Transverse colon (tissue), 4 donors: ENCODE measurements around the gene CTRL. TPM values are rescaled to one million over a fixed set of nuclear protein-coding genes. Genes with fewer than 3 reads are reported as not detected.
A peak's percentile ranks its signal among the peaks of the same experiment; 100 is the strongest.

ENCODE experiments used
- DNase-seq: peaks from one replicate; pipeline ENCODE4 v3.0.0-alpha.2; 2019
- H3K27ac ChIP-seq, 4 donors: fragments of 200-600 bp; sonication (generic); 2 replicates each; pipeline ENCODE4 v1.5.1; 2016 to 2018; ENCODE audit warnings: inconsistent platforms in 4 of 4
- H3K27me3 ChIP-seq: fragments of 200-600 bp; sonication (generic); 2 replicates; pipeline ENCODE4 v1.5.1; 2017; ENCODE audit warnings: inconsistent platforms
- H3K36me3 ChIP-seq, 4 donors: fragments of 200-600 bp; sonication (generic); 2 replicates each; pipeline ENCODE4 v1.5.1; 2017 to 2019; ENCODE audit warnings: inconsistent platforms in 4 of 4
- H3K4me1 ChIP-seq, 4 donors: fragments of 200-600 bp; sonication (generic); 2 replicates each; pipeline ENCODE4 v1.5.1; 2017 to 2020; ENCODE audit warnings: inconsistent platforms in 4 of 4
- H3K4me3 ChIP-seq, 4 donors: fragments of 200-600 bp; sonication (generic); 1 replicate in 1 of 4; 2 replicates in 3 of 4; pipeline versions ENCODE4 v1.5.1 to v1.6.1; 2017 to 2019; ENCODE audit warnings: inconsistent platforms in 4 of 4
- H3K9me3 ChIP-seq, 2 donors: fragments of 200-600 bp; sonication (generic); 2 replicates each; pipeline ENCODE4 v1.5.1; 2017 to 2019; ENCODE audit warnings: inconsistent platforms in 2 of 2
- EP300 ChIP-seq: sonication (generic); formaldehyde crosslinking; IDR thresholded peaks from one replicate; pipeline ENCODE4 v1.6.1; 2017; ENCODE audit warnings: antibody characterized with exemption, low read depth
- POLR2A ChIP-seq: fragments of 450-650 bp; IDR thresholded peaks from one replicate; pipeline ENCODE4 v1.6.1; 2016; ENCODE audit warnings: antibody characterized with exemption, mild to moderate bottlenecking, moderate library complexity
- POLR2AphosphoS5 ChIP-seq, 3 donors: sonication (generic); formaldehyde crosslinking; IDR thresholded peaks; one replicate each; pipeline ENCODE4 v1.6.1; 2016; ENCODE audit warnings: antibody characterized with exemption in 3 of 3
- WGBS, 2 donors: methylation state at CpG; one replicate each; pipeline ENCODE4 v1.1.5; 2018; ENCODE audit warnings: low coverage in 1 of 2; 5-methylcytosine and 5-hydroxymethylcytosine counted together
- in situ Hi-C, 4 donors: fragments of 200-750 bp; cut with MboI; loops; one replicate each; pipeline versions ENCODE4 v1.15.0 to v1.15.1; 2017; ENCODE audit warnings: low sequenced_read_pairs in 3 of 4, low pct_ligation_motif_present in 1 of 4, low pct_unique_long_range_greater_than_20kb in 1 of 4
- intact Hi-C: fragments of 100-400 bp; cut with DNase I; formaldehyde crosslinking; loops from one replicate; pipeline ENCODE4 v1.15.1; 2023; ENCODE audit warnings: low total_unique reads
- total RNA-seq, 4 donors: library from RNA; depleted of rRNA; stranded (reverse); fragments of >200 nt; gene quantifications; one replicate each; pipeline ENCODE4 v1.1.0, GENCODE V29; 2016
- TF ChIP-seq, protein P1 (sequence below), 5 experiments: fragments of 200-600 bp in 3 of 5; fragments of 450-650 bp in 2 of 5; sonication (generic) in 3 of 5; IDR thresholded peaks; 1 replicate in 2 of 5; 2 replicates in 3 of 5; pipeline ENCODE4 v1.5.1; 2016 to 2017; ENCODE audit warnings: antibody characterized with exemption in 5 of 5, inconsistent platforms in 3 of 5, mild to moderate bottlenecking in 2 of 5, moderate library complexity in 1 of 5

Gene CTRL
- total RNA-seq, 4 donors from 2014 or later = 1.6 to 2.1 (median 1.6) TPM; not detected in 1

DNA sequence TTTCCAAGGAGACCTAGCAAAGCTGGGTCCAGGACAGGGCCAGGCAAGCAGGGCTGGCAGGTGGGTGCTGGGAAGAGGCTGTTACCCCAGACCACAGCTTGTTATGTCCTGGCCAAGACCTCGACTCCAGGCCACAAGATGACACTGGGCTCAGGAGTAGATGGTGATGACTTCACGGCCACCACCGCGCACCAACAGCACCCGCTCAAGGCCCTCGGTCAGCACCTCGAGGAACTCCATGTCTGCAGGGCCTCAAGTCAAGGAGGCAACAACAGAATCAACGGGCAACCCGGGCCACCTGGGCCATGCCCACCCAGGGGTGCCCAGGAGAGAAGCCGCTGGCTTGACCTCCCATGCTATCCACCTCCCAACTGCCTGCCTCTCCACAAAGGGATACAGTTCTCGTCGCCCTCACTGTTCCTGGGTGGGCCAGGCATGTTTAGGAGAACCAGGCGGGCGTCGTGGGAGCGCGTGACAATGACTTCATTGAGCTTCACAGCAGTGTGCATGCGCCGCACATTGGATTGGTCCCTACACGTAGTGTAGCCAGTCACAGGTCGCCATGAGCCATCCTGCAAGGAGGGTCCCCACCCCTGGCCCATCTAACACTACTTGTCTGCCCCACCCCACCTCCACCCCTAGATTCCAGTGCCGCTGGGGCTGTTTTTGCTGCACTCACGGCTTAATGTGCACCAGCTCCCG, 13.2 kb upstream of the CTRL start:
- Histone ChIP-seq H3K4me1 (peaks cover 17 to 22% (median 20%) of the 10 kb centered on the region in 4 donors), H3K36me3 (no peaks in the 10 kb centered on the region), H3K9me3 (no peaks in the 10 kb centered on the region), H3K27me3 (no peaks in the 10 kb centered on the region), H3K4me3 (no peak overlapping the region), H3K27ac (peak overlapping the region; percentile 59 to 89 (median 71))
- 91% methylated on average over 24 of the region's 24 CpGs; no CpG with 5 or more reads in 1 of the 2 donors for WGBS, 2 donors
- in situ Hi-C loops = no loop called here
- TF ChIP-seq POLR2A = no peak
- no peak for TF ChIP-seq POLR2AphosphoS5 (IDR thresholded peaks at IDR 0.05)
- no peak for TF ChIP-seq EP300
- TF ChIP-seq, protein P1, sequence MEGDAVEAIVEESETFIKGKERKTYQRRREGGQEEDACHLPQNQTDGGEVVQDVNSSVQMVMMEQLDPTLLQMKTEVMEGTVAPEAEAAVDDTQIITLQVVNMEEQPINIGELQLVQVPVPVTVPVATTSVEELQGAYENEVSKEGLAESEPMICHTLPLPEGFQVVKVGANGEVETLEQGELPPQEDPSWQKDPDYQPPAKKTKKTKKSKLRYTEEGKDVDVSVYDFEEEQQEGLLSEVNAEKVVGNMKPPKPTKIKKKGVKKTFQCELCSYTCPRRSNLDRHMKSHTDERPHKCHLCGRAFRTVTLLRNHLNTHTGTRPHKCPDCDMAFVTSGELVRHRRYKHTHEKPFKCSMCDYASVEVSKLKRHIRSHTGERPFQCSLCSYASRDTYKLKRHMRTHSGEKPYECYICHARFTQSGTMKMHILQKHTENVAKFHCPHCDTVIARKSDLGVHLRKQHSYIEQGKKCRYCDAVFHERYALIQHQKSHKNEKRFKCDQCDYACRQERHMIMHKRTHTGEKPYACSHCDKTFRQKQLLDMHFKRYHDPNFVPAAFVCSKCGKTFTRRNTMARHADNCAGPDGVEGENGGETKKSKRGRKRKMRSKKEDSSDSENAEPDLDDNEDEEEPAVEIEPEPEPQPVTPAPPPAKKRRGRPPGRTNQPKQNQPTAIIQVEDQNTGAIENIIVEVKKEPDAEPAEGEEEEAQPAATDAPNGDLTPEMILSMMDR (IDR thresholded peaks at IDR 0.05) = no peak
- no peak for DNase-seq
- intact Hi-C loops = no loop called here

DNA sequence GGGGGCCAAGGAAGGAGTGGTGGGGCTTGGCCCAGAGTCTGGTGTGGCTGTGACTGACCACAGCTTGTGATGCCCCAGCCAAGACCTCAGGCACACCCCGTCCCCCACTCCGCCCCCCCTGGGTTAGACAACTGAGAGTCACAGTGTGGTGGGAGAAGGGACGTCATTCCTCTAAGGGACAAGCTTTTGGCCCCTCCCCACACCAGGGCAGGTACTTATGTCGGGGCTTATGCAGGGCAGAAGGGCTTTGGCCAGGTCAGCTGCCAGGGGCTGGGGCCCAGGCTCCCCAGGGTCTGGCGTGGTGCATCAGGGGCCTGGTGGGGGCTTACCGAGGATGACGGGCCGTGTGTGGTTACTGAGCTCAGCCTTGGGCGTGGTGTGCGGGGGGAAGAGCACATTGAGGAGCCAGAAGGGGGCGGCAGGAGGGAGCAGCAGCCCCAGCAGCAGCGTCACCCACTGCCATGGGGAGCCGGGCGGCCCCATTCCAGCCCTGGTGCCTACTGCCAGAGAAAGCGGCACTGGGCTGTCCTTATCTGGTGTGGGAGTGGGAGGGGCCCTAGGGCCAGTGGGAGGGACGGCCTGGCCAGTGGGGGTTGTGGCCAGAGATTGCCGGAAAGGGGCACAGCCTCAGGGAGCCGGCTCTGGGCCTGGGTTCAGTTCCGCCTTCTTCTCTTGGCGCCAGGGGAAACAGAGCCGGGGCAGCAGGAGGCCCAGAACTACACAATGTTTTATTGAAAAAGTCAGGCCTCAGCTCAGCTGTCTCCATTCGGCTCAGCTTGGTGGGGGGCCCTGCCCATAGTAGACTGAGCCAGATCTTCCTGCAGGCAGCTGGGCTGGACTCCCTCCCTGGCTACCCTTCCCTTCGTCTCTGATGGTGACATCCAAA, 12.2 kb upstream of the CTRL start, which contains the start of gene LCAT:
Gene LCAT (minus strand): TSS at position 502 of the 886 bp plus-strand sequence. CDS start 19 bp downstream, at position 483.
- H3K27ac ChIP-seq = peak within 1 kb of the TSS; percentile 59 to 89 (median 71)
- WGBS, 2 donors = 37% methylated on average over 22 of the region's 23 CpGs; no CpG with 5 or more reads in 1 of the 2 donors
- DNase-seq = peak; percentile 43
- intact Hi-C loops (loop anchor here (1.0 kb wide), 1 partner anchor 48 kb away; no protein-coding TSS in a partner anchor), in situ Hi-C loops (no loop called here)
- peaks cover 20 to 22% (median 20%) of the 10 kb centered on the region in 4 donors for H3K4me1 ChIP-seq
- H3K36me3 ChIP-seq = no peaks in the 10 kb centered on the region
- no peaks in the 10 kb centered on the region for H3K9me3 ChIP-seq
- H3K4me3 ChIP-seq = no peak within 1 kb of the TSS
- no peak for TF ChIP-seq POLR2A
- TF ChIP-seq POLR2AphosphoS5 (IDR thresholded peaks at IDR 0.05) = peak in 2 of 3 donors; percentile 31
- no peak for TF ChIP-seq EP300
- no peaks in the 10 kb centered on the region for H3K27me3 ChIP-seq

DNA sequence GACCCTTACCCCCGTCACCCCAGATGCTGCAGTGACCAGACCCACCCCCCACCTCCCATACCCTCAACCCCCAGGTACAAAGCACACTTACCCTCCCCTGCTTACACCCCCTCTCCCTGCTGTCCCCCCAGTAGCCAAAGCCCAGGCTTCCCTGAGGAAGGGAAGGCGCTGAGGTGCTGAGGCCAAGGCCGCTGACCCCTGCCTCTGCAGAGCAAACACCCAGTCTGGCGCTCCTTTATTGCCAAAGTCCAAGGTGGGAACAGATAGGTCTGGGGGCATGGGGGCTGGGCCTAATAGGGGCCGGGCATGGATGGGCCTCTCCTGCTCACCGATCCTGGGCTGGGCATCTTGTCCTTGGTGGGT, 11.6 kb upstream of the CTRL start:
- intact Hi-C loops = loop anchor here (1.0 kb wide), 1 partner anchor 47 kb away; no protein-coding TSS in a partner anchor
- no peak for DNase-seq

DNA sequence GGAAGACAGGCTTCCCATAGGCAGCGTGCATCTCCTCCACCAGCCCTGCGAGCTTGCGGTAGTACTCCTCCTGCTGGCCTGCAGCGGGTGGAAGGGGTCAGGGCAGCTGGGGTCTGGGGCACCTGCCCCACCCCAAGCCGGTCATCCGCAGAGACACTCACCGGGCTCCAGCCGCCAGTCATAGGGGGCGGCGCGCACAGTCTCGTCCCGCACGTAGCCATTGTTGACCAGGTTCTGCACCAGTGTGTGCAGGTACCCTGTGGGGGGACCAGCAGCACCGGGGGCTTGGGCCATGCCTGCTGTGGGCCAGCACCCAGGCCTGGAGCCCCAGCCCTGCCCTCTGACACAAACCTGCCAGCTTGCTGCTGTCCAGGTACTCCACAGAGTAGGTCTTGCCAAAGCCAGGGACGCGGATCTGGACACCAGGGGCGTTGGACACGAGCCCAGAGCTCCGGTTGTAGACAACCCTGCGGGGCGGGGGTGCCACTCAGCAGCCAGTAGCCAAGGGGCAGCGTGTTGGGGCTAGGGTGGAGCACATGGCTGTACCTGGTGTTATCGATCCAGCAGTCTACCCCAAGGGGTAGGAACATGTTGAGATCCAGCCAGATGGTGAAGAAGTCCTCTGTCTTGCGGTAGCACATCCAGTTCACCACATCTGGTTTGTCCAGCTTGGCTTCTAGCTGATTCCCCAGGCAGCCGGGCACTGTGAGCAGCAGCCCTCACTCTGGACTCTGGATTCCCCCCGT, 11.0 kb upstream of the CTRL start:
- no peaks in the 10 kb centered on the region for H3K36me3 ChIP-seq
- no peaks in the 10 kb centered on the region for H3K27me3 ChIP-seq
- in situ Hi-C loops (no loop called here), intact Hi-C loops (loop anchor here (1.0 kb wide), 1 partner anchor 46 kb away; no protein-coding TSS in a partner anchor)
- peak overlapping the region in 2 of 4 donors; percentile 73 to 89 for H3K27ac ChIP-seq
- H3K9me3 ChIP-seq = no peaks in the 10 kb centered on the region
- TF ChIP-seq, protein P1 (IDR thresholded peaks at IDR 0.05) = no peak
- no peak for TF ChIP-seq EP300
- TF ChIP-seq POLR2A = no peak
- no peak for TF ChIP-seq POLR2AphosphoS5 (IDR thresholded peaks at IDR 0.05)
- DNase-seq = no peak
- WGBS, 2 donors = 84% methylated on average over 27 of the region's 27 CpGs; no CpG with 5 or more reads in 1 of the 2 donors
- peaks cover 20 to 22% (median 20%) of the 10 kb centered on the region in 4 donors for H3K4me1 ChIP-seq
- no peak overlapping the region for H3K4me3 ChIP-seq

More for the DNA sequence above, 11.6 kb upstream of the CTRL start:
- WGBS, 2 donors = 91% methylated on average over 5 of the region's 6 CpGs; no CpG with 5 or more reads in 1 of the 2 donors
- in situ Hi-C loops = no loop called here
- H3K36me3 ChIP-seq = no peaks in the 10 kb centered on the region
- no peaks in the 10 kb centered on the region for H3K27me3 ChIP-seq
- H3K9me3 ChIP-seq = no peaks in the 10 kb centered on the region
- TF ChIP-seq POLR2AphosphoS5 (IDR thresholded peaks at IDR 0.05) (no peak), EP300 (no peak), POLR2A (no peak)
- TF ChIP-seq, protein P1 (IDR thresholded peaks at IDR 0.05) = no peak
- peaks cover 20 to 22% (median 20%) of the 10 kb centered on the region in 4 donors for H3K4me1 ChIP-seq
- no peak overlapping the region for H3K4me3 ChIP-seq
- H3K27ac ChIP-seq = peak overlapping the region; percentile 59 to 89 (median 71)
